GM20431 (cell line): ENCODE data around the gene HRK.

Source experiments
- in situ Hi-C: fragments of 300-500 bp; cut with MseI, MboI; formaldehyde crosslinking; loops from one replicate; pipeline ENCODE4 v1.15.0; 2020; ENCODE audit warnings: low sequenced_read_pairs; ENCODE audit not compliant: unreplicated experiment

HRK gene

GRCh38 chr12:116874324-116874995, 6.8 kb downstream of the HRK start:
- in situ Hi-C loops = no loop called here

- in situ Hi-C loops = no loop called here
Measured at GRCh38 chr12:116870306-116870705, 10.9 kb downstream of the HRK start.

- in situ Hi-C loops = no loop called here
Measured at GRCh38 chr12:116867523-116867922, 13.7 kb downstream of the HRK start.

GRCh38 chr12:116864371-116865160, 16.7 kb downstream of the HRK start:
- in situ Hi-C loops = no loop called here

- in situ Hi-C loops = no loop called here
Measured at GRCh38 chr12:116863275-116863767, 17.9 kb downstream of the HRK start.

GRCh38 chr12:116862167-116862566, 19.1 kb downstream of the HRK start:
- in situ Hi-C loops = no loop called here

- in situ Hi-C loops = no loop called here
Measured at GRCh38 chr12:116861320-116861719, 19.9 kb downstream of the HRK start.

GRCh38 chr12:116860263-116860662, 21.0 kb downstream of the HRK start:
- in situ Hi-C loops = no loop called here

GRCh38 chr12:116859079-116859478, 22.2 kb downstream of the HRK start:
- in situ Hi-C loops = no loop called here

GRCh38 chr12:116856729-116857128, 24.5 kb downstream of the HRK start:
- in situ Hi-C loops = no loop called here

- in situ Hi-C loops = no loop called here
Measured at GRCh38 chr12:116855744-116856470, 25.3 kb downstream of the HRK start.

- in situ Hi-C loops = no loop called here
Measured at GRCh38 chr12:116853507-116853906, 27.7 kb downstream of the HRK start.

GRCh38 chr12:116852303-116852702, 28.9 kb downstream of the HRK start:
- in situ Hi-C loops = no loop called here

- in situ Hi-C loops = no loop called here
Measured at GRCh38 chr12:116849216-116849615, 32.0 kb downstream of the HRK start.

- in situ Hi-C loops = no loop called here
Measured at GRCh38 chr12:116843085-116843484, 38.2 kb downstream of the HRK start.

GRCh38 chr12:116839287-116839830, 41.9 kb downstream of the HRK start:
- in situ Hi-C loops = no loop called here

- in situ Hi-C loops = no loop called here
Measured at GRCh38 chr12:116838365-116838764, 42.9 kb downstream of the HRK start.

- in situ Hi-C loops = no loop called here
Measured at GRCh38 chr12:116837097-116837496, 44.1 kb downstream of the HRK start.

- in situ Hi-C loops = no loop called here
Measured at GRCh38 chr12:116835484-116835883, 45.8 kb downstream of the HRK start.

- in situ Hi-C loops = no loop called here
Measured at GRCh38 chr12:116833474-116833873, 47.8 kb downstream of the HRK start.

GRCh38 chr12:116832353-116832752, 48.9 kb downstream of the HRK start:
- in situ Hi-C loops = no loop called here
